ENCODE measurements around the gene ADAM12. TPM values are rescaled to one million over a fixed set of nuclear protein-coding genes. Genes with fewer than 3 reads are reported as not detected.

The ADAM12 gene
- total and polyA plus RNA-seq, 2 donors (not counting 3 experiments of a cell fraction or from before 2014, with no cell fraction given) = 0.22 to 0.33 TPM

DNA sequence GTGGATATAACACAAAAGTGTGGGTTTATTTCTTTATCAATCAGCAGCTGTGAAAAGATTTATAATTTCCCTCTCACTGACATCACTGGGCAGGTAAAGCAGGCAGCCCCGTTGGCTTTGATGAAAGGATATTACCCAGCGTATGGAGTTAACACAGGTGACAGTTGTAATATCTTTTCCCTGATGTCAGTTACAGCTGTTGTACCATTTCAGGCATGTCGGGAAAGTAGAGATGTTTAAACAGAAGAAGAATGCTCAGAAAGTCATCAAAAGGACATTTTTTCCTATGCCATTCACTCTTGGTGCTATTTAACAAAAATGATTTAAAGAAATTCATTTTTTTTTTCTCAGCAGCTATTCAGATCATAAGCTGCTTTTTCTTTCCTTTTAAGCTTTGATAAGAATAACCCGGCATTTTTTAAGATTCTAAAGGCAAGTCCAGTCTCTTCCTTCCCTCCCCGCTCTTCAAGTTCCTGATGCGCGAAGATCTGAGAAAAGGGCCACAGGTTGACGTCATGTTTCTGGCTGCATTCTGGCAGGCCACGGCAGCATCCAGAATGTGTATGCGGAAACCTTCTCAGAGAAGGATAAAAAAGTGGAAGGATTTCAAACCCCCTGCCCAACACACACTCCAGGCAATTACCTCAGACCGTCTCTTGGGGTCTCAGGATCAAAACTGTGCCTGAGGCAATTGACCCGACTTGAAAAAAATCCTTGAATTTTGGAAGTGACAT, 32.5 kb upstream of the ADAM12 start:
- no peaks in the 10 kb centered on the region for H4K20me1 ChIP-seq (replicated peaks; ENCODE audit: control insufficient read depth, extremely low read depth, insufficient read depth, low read length)
- H3K4me3 ChIP-seq (replicated peaks in 1 of 3; ENCODE audit: insufficient read depth in 1 of 3, low read depth in 1 of 3, low read length in 3 of 3) = no peak overlapping the region
- H3K27ac ChIP-seq (ENCODE audit: insufficient read depth, low read depth, low read length) = no peak overlapping the region
- H3K9me1 ChIP-seq (replicated peaks; ENCODE audit: control insufficient read depth, extremely low read depth, insufficient read depth, low read length) = no peaks in the 10 kb centered on the region
- POLR2A ChIA-PET = no interaction called here
- no peaks in the 10 kb centered on the region for H3K36me3 ChIP-seq (ENCODE audit: control insufficient read depth in 2 of 2, extremely low read depth in 1 of 2, insufficient read depth in 2 of 2, low read length in 2 of 2)
- H3K27me3 ChIP-seq (ENCODE audit: control insufficient read depth in 2 of 2, insufficient read depth in 2 of 2, low read length in 2 of 2) = no peaks in the 10 kb centered on the region
- DNase-seq (ENCODE audit: low read depth, low spot score) (no peak), FAIRE-seq (no peak)
- no TSS peak for BruUV-seq (replicated peaks)
- no peak overlapping the region for H3K9ac ChIP-seq (replicated peaks; ENCODE audit: extremely low read depth, insufficient read depth, low read length)
- CTCF ChIA-PET = no interaction called here
- H2AFZ ChIP-seq (ENCODE audit: low read depth, low read length) = no peak overlapping the region
- H3K9me3 ChIP-seq (replicated peaks; ENCODE audit: control insufficient read depth, insufficient read depth, low read length) = no peaks in the 10 kb centered on the region
- TF ChIP-seq POLR2AphosphoS5 (IDR thresholded peaks at IDR 0.05; ENCODE audit: insufficient read depth, low read depth, low read length) (no peak), FOS (IDR thresholded peaks at IDR 0.05; ENCODE audit: borderline replicate concordance, insufficient read depth, low read length) (no peak), JUN (IDR thresholded peaks at IDR 0.05; ENCODE audit: borderline replicate concordance, insufficient read depth, insufficient read length, low read depth) (no peak), POLR2A (IDR thresholded peaks at IDR 0.05; ENCODE audit: low read depth, low read length) (no peak), MYC (IDR thresholded peaks at IDR 0.05; ENCODE audit: low read depth, low read length) (no peak), EZH2 (IDR thresholded peaks at IDR 0.05; ENCODE audit: borderline replicate concordance, low read depth, low read length, severe bottlenecking) (no peak), GATA2 (IDR thresholded peaks at IDR 0.05; ENCODE audit: insufficient read depth, insufficient read length, low read depth, low read length) (no peak)
- TF ChIP-seq, protein P1, sequence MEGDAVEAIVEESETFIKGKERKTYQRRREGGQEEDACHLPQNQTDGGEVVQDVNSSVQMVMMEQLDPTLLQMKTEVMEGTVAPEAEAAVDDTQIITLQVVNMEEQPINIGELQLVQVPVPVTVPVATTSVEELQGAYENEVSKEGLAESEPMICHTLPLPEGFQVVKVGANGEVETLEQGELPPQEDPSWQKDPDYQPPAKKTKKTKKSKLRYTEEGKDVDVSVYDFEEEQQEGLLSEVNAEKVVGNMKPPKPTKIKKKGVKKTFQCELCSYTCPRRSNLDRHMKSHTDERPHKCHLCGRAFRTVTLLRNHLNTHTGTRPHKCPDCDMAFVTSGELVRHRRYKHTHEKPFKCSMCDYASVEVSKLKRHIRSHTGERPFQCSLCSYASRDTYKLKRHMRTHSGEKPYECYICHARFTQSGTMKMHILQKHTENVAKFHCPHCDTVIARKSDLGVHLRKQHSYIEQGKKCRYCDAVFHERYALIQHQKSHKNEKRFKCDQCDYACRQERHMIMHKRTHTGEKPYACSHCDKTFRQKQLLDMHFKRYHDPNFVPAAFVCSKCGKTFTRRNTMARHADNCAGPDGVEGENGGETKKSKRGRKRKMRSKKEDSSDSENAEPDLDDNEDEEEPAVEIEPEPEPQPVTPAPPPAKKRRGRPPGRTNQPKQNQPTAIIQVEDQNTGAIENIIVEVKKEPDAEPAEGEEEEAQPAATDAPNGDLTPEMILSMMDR (IDR thresholded peaks at IDR 0.05; ENCODE audit: extremely low read depth in 1 of 2, insufficient read depth in 1 of 2, low read depth in 1 of 2, low read length in 2 of 2) = no peak
- TF ChIP-seq, protein P2, sequence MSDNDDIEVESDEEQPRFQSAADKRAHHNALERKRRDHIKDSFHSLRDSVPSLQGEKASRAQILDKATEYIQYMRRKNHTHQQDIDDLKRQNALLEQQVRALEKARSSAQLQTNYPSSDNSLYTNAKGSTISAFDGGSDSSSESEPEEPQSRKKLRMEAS (IDR thresholded peaks at IDR 0.05; ENCODE audit: insufficient read depth, insufficient read length) = no peak
- dilution Hi-C loops (cut with MboI; ENCODE audit: extremely low pct_ligation_motif_present, low sequenced_read_pairs) = no loop called here
- no peaks in the 10 kb centered on the region for H3K79me2 ChIP-seq (ENCODE audit: control insufficient read depth, insufficient read depth, low read length)
- no peaks in the 10 kb centered on the region for H3K4me1 ChIP-seq (ENCODE audit: control insufficient read depth, extremely low read depth, insufficient read depth, low read length)
- intact Hi-C loops (cut with micrococcal nuclease) = loop anchor here (2.0 kb wide), 1 partner anchor 20 kb away; no protein-coding TSS in a partner anchor
- H3K4me2 ChIP-seq (ENCODE audit: insufficient read depth, low read length) = no peak overlapping the region
